ENCODE measurements around the gene DYNLT2. TPM values are rescaled to one million over a fixed set of nuclear protein-coding genes. Genes with fewer than 3 reads are reported as not detected.

DYNLT2 gene
- total and polyA plus RNA-seq, 2 of the 13 experiments (the other 11 are each of a cell fraction or from before 2014, with no cell fraction given): 2.1 to 4.3 TPM

DNA sequence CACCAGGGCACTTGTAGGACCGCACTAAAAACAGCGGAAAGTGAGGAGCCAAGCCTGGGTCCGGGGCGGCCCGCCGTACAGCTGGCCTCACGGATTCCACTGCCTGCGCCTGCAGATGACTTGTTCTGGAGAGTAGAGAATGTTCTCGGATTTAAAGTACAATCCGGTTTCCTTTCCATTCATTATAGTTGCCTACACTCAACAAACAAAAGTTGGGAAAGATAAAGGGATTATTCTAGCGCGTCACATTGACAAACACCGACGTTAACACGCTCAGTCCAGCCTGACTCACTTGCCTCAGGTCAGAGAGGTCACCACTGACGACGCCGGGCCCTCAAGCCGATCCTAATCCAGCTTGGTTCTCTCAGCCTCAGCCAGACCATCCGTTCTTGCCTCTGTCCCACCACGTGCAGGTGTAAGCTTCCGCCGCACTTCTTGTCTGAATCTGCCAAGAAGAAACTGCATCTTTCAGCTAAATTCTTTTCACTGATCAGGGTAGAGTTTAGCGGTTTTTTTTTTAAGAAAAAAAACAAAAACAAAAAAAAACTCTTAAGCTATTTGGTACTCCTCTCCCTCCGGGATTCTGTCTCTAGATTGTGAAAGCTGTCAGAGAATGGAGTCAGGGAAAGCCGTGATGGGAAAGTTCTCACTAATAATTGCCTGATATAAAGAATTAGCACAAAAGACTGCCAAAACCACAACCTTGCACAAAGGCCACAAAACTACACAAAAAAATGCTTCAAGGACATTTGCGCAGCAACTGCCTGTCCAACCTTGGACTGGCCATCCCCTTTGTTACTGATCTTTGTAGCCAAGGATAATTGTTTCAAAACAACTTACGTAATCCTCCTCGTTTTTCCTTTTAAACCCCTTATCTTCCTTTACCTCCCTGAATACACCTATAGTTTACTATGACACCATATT lies 26.0 kb downstream of the DYNLT2 start (continued):
- TF ChIP-seq ZNF251 (CRISPR knock-in tag; IDR thresholded peaks at IDR 0.05) (no peak), NCOA2 (CRISPR knock-in tag; IDR thresholded peaks at IDR 0.05) (peak; percentile 92), TCF7L2 (IDR thresholded peaks at IDR 0.05; ENCODE audit: low read depth, low read length) (no peak; the same call in 1 of the 2 replicates), HNF4G (IDR thresholded peaks at IDR 0.05; ENCODE audit: borderline replicate concordance, low read depth, low read length) (peak; percentile 80; the same call in 1 of the 2 replicates), HNF4G (CRISPR knock-in tag; IDR thresholded peaks at IDR 0.05; ENCODE audit: borderline replicate concordance, low read depth) (no peak; the same call in 1 of the 2 replicates), SRSF4 (IDR thresholded peaks at IDR 0.05; ENCODE audit: low read depth, low read length, poor library complexity, severe bottlenecking) (no peak), SOX13 (IDR thresholded peaks at IDR 0.05) (peak; percentile 92), SOX13 (CRISPR knock-in tag; conservative IDR thresholded peaks at IDR 0.05 in 1 of 2, IDR thresholded peaks at IDR 0.05 in 1 of 2) (peak in 1 of 2 experiments; percentile 99; a peak in 2 of 4 replicates), TOPORS (CRISPR knock-in tag; IDR thresholded peaks at IDR 0.05) (no peak; the same call in 1 of the 2 replicates)
- TF ChIP-seq, protein P1, sequence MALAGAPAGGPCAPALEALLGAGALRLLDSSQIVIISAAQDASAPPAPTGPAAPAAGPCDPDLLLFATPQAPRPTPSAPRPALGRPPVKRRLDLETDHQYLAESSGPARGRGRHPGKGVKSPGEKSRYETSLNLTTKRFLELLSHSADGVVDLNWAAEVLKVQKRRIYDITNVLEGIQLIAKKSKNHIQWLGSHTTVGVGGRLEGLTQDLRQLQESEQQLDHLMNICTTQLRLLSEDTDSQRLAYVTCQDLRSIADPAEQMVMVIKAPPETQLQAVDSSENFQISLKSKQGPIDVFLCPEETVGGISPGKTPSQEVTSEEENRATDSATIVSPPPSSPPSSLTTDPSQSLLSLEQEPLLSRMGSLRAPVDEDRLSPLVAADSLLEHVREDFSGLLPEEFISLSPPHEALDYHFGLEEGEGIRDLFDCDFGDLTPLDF (CRISPR knock-in tag; IDR thresholded peaks at IDR 0.05): no peak
- TF ChIP-seq, protein P2, sequence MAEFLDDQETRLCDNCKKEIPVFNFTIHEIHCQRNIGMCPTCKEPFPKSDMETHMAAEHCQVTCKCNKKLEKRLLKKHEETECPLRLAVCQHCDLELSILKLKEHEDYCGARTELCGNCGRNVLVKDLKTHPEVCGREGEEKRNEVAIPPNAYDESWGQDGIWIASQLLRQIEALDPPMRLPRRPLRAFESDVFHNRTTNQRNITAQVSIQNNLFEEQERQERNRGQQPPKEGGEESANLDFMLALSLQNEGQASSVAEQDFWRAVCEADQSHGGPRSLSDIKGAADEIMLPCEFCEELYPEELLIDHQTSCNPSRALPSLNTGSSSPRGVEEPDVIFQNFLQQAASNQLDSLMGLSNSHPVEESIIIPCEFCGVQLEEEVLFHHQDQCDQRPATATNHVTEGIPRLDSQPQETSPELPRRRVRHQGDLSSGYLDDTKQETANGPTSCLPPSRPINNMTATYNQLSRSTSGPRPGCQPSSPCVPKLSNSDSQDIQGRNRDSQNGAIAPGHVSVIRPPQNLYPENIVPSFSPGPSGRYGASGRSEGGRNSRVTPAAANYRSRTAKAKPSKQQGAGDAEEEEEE (CRISPR knock-in tag; IDR thresholded peaks at IDR 0.05; ENCODE audit: borderline replicate concordance): no peak
- TF ChIP-seq, protein P3, sequence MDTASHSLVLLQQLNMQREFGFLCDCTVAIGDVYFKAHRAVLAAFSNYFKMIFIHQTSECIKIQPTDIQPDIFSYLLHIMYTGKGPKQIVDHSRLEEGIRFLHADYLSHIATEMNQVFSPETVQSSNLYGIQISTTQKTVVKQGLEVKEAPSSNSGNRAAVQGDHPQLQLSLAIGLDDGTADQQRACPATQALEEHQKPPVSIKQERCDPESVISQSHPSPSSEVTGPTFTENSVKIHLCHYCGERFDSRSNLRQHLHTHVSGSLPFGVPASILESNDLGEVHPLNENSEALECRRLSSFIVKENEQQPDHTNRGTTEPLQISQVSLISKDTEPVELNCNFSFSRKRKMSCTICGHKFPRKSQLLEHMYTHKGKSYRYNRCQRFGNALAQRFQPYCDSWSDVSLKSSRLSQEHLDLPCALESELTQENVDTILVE (CRISPR knock-in tag; IDR thresholded peaks at IDR 0.05): peak; percentile 78
- TF ChIP-seq, protein P4, sequence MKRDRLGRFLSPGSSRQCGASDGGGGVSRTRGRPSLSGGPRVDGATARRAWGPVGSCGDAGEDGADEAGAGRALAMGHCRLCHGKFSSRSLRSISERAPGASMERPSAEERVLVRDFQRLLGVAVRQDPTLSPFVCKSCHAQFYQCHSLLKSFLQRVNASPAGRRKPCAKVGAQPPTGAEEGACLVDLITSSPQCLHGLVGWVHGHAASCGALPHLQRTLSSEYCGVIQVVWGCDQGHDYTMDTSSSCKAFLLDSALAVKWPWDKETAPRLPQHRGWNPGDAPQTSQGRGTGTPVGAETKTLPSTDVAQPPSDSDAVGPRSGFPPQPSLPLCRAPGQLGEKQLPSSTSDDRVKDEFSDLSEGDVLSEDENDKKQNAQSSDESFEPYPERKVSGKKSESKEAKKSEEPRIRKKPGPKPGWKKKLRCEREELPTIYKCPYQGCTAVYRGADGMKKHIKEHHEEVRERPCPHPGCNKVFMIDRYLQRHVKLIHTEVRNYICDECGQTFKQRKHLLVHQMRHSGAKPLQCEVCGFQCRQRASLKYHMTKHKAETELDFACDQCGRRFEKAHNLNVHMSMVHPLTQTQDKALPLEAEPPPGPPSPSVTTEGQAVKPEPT (CRISPR knock-in tag; IDR thresholded peaks at IDR 0.05; ENCODE audit: low read depth): no peak; the same call in 1 of the 2 replicates
- TF ChIP-seq, protein P5, sequence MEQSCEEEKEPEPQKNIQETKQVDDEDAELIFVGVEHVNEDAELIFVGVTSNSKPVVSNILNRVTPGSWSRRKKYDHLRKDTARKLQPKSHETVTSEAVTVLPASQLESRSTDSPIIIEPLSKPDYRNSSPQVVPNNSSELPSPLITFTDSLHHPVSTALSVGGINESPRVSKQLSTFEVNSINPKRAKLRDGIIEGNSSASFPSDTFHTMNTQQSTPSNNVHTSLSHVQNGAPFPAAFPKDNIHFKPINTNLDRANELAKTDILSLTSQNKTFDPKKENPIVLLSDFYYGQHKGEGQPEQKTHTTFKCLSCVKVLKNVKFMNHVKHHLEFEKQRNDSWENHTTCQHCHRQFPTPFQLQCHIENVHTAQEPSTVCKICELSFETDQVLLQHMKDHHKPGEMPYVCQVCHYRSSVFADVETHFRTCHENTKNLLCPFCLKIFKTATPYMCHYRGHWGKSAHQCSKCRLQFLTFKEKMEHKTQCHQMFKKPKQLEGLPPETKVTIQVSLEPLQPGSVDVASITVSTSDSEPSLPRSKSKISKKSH (CRISPR knock-in tag; IDR thresholded peaks at IDR 0.05; ENCODE audit: borderline replicate concordance): peak; percentile 33; the same call in 1 of the 2 replicates
- TF ChIP-seq, protein P6, sequence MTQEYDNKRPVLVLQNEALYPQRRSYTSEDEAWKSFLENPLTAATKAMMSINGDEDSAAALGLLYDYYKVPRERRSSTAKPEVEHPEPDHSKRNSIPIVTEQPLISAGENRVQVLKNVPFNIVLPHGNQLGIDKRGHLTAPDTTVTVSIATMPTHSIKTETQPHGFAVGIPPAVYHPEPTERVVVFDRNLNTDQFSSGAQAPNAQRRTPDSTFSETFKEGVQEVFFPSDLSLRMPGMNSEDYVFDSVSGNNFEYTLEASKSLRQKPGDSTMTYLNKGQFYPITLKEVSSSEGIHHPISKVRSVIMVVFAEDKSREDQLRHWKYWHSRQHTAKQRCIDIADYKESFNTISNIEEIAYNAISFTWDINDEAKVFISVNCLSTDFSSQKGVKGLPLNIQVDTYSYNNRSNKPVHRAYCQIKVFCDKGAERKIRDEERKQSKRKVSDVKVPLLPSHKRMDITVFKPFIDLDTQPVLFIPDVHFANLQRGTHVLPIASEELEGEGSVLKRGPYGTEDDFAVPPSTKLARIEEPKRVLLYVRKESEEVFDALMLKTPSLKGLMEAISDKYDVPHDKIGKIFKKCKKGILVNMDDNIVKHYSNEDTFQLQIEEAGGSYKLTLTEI (CRISPR knock-in tag; conservative IDR thresholded peaks at IDR 0.05): no peak
- TF ChIP-seq, protein P7, sequence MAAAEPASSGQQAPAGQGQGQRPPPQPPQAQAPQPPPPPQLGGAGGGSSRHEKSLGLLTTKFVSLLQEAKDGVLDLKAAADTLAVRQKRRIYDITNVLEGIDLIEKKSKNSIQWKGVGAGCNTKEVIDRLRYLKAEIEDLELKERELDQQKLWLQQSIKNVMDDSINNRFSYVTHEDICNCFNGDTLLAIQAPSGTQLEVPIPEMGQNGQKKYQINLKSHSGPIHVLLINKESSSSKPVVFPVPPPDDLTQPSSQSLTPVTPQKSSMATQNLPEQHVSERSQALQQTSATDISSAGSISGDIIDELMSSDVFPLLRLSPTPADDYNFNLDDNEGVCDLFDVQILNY (CRISPR knock-in tag; conservative IDR thresholded peaks at IDR 0.05): no peak

Measured in HepG2 (cell line).